CD8-positive, alpha-beta memory T cell (primary cell): Measurements from ENCODE around the gene UBTFL1. TPM values are rescaled to one million over a fixed set of nuclear protein-coding genes. Genes with fewer than 3 reads are reported as not detected.

Experiments used
- polyA plus RNA-seq: library from polyadenylated mRNA; unstranded; fragments of 300-500 nt; fragmentation: Illumina TruSeq; gene quantifications from one replicate; pipeline ENCODE4 v1.2.3, GENCODE V29; 2021
- total RNA-seq, 2 experiments: library from RNA; stranded (reverse); gene quantifications; one replicate each; pipeline ENCODE4 v1.2.3, GENCODE V29; 2021

Gene UBTFL1
- total and polyA plus RNA-seq, 3 experiments from 2014 or later: not detected

Other genes with a start within 250 kb of the UBTFL1 start
- not detected for gene TRIM64B, start 207.5 kb upstream of the UBTFL1 start, total RNA-seq
- not detected for gene TRIM64B, start 207.5 kb upstream of the UBTFL1 start, polyA plus RNA-seq
- not detected for gene TRIM49D1, start 163.7 kb upstream of the UBTFL1 start, total RNA-seq
- not detected for gene TRIM49D1, start 163.7 kb upstream of the UBTFL1 start, polyA plus RNA-seq
- gene TRIM49D2, start 161.9 kb upstream of the UBTFL1 start, total RNA-seq: not detected
- gene TRIM49D2, start 161.9 kb upstream of the UBTFL1 start, polyA plus RNA-seq: not detected
- not detected for gene TRIM64, start 119.9 kb upstream of the UBTFL1 start, total RNA-seq
- gene TRIM64, start 119.9 kb upstream of the UBTFL1 start, polyA plus RNA-seq: not detected
- gene TRIM49C, start 54.8 kb upstream of the UBTFL1 start, total RNA-seq: not detected
- gene TRIM49C, start 54.8 kb upstream of the UBTFL1 start, polyA plus RNA-seq: not detected
- gene NAALAD2, start 48.7 kb downstream of the UBTFL1 start, total RNA-seq: not detected
- not detected for gene NAALAD2, start 48.7 kb downstream of the UBTFL1 start, polyA plus RNA-seq
- gene CHORDC1, start 137.1 kb downstream of the UBTFL1 start, total RNA-seq: 100 to 1,000 TPM; 115 to 121 TPM
- gene CHORDC1, start 137.1 kb downstream of the UBTFL1 start, polyA plus RNA-seq: 31.9 TPM